Ishikawa (cell line): ENCODE data around the gene RBPJL.
A peak's percentile ranks its signal among the peaks of the same experiment; 100 is the strongest.

Experiments used
- CEBPB ChIP-seq: IDR thresholded peaks from 2 replicates; pipeline ENCODE4 v1.6.1; 2012
- CREB1 ChIP-seq: IDR thresholded peaks from 2 replicates; pipeline ENCODE4 v1.6.1; 2012; ENCODE audit warnings: low read depth
- EGR1 ChIP-seq: IDR thresholded peaks from 2 replicates; pipeline ENCODE4 v1.6.1; 2012
- EP300 ChIP-seq: IDR thresholded peaks from 2 replicates; pipeline ENCODE4 v1.6.1; 2012; ENCODE audit warnings: borderline replicate concordance
- FOXM1 ChIP-seq: IDR thresholded peaks from 2 replicates; pipeline ENCODE4 v1.6.1; 2012; ENCODE audit warnings: low read depth, borderline replicate concordance
- NFIC ChIP-seq: IDR thresholded peaks from 2 replicates; pipeline ENCODE4 v1.6.1; 2012
- RAD21 ChIP-seq: IDR thresholded peaks from 2 replicates; pipeline ENCODE4 v1.6.1; 2012; ENCODE audit warnings: low read depth
- TAF1 ChIP-seq: IDR thresholded peaks from 2 replicates; pipeline ENCODE4 v1.6.1; 2012; ENCODE audit warnings: low read depth, mild to moderate bottlenecking
- TCF12 ChIP-seq: IDR thresholded peaks from 2 replicates; pipeline ENCODE4 v1.6.1; 2012; ENCODE audit warnings: low read depth
- TEAD4 ChIP-seq: IDR thresholded peaks from 2 replicates; pipeline ENCODE4 v1.6.1; 2012
- USF1 ChIP-seq: IDR thresholded peaks from 2 replicates; pipeline ENCODE4 v1.6.1; 2012
- YY1 ChIP-seq: IDR thresholded peaks from 2 replicates; pipeline ENCODE4 v1.6.1; 2012; ENCODE audit warnings: low read depth
- ZBTB7A ChIP-seq: IDR thresholded peaks from 2 replicates; pipeline ENCODE4 v1.6.1; 2012; ENCODE audit warnings: low read depth
- TF ChIP-seq, protein P1 (sequence below): IDR thresholded peaks from 2 replicates; pipeline ENCODE4 v1.6.1; 2012
- TF ChIP-seq, protein P2 (sequence below): IDR thresholded peaks from 2 replicates; pipeline ENCODE4 v1.6.1; 2012; ENCODE audit warnings: low read depth, mild to moderate bottlenecking

The RBPJL gene

GRCh38 chr20:45345104-45345936 lies 38.7 kb downstream of the RBPJL start:
- TF ChIP-seq ZBTB7A (peak; percentile 62), EP300 (peak; percentile 85; the same call in 1 of the 2 replicates), CREB1 (no peak), CEBPB (no peak), YY1 (peak; percentile 73), TEAD4 (peak; percentile 91), EGR1 (peak; percentile 36), FOXM1 (peak; percentile 43; the same call in 1 of the 2 replicates), RAD21 (no peak), USF1 (no peak), TCF12 (peak; percentile 89), TAF1 (no peak), NFIC (peak; percentile 93)
- TF ChIP-seq, protein P1, sequence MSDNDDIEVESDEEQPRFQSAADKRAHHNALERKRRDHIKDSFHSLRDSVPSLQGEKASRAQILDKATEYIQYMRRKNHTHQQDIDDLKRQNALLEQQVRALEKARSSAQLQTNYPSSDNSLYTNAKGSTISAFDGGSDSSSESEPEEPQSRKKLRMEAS = peak; percentile 40
- TF ChIP-seq, protein P2, sequence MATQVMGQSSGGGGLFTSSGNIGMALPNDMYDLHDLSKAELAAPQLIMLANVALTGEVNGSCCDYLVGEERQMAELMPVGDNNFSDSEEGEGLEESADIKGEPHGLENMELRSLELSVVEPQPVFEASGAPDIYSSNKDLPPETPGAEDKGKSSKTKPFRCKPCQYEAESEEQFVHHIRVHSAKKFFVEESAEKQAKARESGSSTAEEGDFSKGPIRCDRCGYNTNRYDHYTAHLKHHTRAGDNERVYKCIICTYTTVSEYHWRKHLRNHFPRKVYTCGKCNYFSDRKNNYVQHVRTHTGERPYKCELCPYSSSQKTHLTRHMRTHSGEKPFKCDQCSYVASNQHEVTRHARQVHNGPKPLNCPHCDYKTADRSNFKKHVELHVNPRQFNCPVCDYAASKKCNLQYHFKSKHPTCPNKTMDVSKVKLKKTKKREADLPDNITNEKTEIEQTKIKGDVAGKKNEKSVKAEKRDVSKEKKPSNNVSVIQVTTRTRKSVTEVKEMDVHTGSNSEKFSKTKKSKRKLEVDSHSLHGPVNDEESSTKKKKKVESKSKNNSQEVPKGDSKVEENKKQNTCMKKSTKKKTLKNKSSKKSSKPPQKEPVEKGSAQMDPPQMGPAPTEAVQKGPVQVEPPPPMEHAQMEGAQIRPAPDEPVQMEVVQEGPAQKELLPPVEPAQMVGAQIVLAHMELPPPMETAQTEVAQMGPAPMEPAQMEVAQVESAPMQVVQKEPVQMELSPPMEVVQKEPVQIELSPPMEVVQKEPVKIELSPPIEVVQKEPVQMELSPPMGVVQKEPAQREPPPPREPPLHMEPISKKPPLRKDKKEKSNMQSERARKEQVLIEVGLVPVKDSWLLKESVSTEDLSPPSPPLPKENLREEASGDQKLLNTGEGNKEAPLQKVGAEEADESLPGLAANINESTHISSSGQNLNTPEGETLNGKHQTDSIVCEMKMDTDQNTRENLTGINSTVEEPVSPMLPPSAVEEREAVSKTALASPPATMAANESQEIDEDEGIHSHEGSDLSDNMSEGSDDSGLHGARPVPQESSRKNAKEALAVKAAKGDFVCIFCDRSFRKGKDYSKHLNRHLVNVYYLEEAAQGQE = no peak

- TF ChIP-seq RAD21 (no peak), NFIC (no peak), USF1 (no peak), TCF12 (no peak), EP300 (no peak), TEAD4 (no peak), CREB1 (no peak), ZBTB7A (no peak), FOXM1 (no peak), EGR1 (no peak), TAF1 (no peak), YY1 (no peak), CEBPB (no peak)
- TF ChIP-seq, protein P2 = no peak
- TF ChIP-seq, protein P1 = no peak
These were observed 39.7 kb downstream of the RBPJL start for GRCh38 chr20:45346291-45346718.

DNA sequence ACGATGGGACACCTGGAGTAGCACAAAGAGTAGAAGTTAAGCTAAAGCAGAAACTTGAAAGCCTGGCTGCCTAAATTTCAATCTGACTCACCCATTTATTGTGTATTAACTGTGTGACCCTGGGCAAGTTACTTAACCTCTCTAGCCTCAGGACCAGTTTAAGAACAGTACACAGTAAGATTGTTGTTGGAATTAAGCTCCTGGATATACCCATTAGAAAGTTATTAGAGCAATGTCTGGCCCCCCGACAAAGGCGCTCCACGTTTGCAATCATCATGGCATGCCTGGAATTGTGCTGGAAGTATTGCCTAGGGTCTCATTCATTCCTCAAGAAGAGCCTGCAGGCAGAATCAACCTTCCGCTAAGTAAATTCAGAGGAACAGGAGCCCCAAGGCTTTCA lies 40.2 kb downstream of the RBPJL start:
- TF ChIP-seq RAD21 (no peak), ZBTB7A (no peak), NFIC (no peak), CREB1 (no peak), FOXM1 (no peak), EGR1 (no peak), CEBPB (no peak), TCF12 (no peak), EP300 (no peak), USF1 (no peak), YY1 (no peak)

DNA sequence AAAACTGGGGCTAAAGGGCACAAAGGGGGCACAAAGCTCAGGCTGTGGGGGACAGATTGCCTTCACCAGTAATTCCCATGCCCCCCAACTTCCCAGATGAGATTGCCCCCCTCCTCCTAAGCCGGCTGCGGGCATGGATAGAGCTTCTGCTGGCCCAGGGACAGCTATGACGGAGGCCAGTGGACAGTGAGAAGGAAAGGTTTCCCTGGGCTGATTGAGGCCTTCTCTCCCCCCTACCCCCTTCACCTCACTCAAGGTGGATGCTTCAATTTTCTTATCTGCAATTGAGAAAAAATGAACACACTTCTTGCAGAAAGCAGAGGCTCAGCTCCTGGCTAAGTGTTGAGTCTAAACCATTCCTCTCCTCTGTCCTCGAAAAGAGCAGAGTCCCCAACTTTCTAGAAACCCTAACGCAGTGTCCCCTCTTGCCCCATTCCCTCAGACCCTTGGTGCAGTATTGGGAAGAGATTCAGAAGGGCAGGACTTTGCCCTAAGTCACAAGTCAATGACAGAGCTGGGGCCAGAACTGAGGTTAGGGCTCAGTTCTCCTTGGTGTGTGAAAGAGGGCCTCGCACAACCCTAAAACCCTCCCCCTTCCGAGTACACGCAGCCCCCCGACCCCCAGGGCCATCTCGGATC lies 40.8 kb downstream of the RBPJL start:
- TF ChIP-seq ZBTB7A (0 out of 2 replicates have a peak, but pooled peaks have one; percentile 18), USF1 (no peak)
